ENCODE data around the gene SALL4. TPM values are rescaled to one million over a fixed set of nuclear protein-coding genes. Genes with fewer than 3 reads are reported as not detected.
"Not testable (repeated sequence)": the region's sequence is repeated elsewhere in the genome, so short reads cannot be mapped to it uniquely, and the experiment has no call there.

The SALL4 gene
- total RNA-seq, 1 donor from 2014 or later = not detected

DNA sequence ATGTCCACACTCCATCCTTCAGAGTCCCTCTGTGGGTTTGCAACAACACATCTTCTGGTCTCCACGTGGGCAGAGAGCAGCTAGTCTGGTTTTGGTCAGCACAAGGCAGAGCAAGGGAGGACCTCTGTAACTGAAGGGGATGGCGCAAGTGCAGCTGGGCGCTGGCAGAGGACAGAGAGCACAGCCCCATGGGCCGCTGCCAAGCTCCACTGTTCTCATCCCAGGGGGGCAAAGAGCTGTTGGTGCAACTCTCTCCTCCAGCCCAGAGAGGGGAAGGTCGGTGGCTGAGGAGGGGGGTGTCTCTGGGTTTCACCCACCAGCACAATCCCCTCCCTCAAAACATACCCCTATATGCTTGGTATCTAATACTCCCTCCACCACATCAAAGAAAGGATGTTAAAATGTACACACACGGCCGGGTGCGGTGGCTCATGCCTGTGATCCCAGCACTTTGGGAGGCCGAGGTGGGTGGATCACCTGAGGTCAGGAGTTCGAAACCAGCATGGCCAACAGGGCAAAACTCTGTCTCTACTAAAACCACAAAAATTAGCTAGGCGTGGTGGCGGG lies 43.3 kb downstream of the SALL4 start:
- POLR2A ChIA-PET = no interaction called here
- intact Hi-C loops (cut with micrococcal nuclease) = no loop called here
- no peak for ATAC-seq (ENCODE audit: low read depth)
- H3K36me3 Mint-ChIP-seq (ENCODE audit: low read depth) = no peaks in the 10 kb centered on the region
- CTCF ChIA-PET = no interaction called here
- no peak overlapping the region for H3K27ac Mint-ChIP-seq
- no peak overlapping the region for H3K4me3 Mint-ChIP-seq
- no peak for DNase-seq
- no peaks in the 10 kb centered on the region for H3K9me3 Mint-ChIP-seq
- no peak for TF ChIP-seq CTCF (IDR thresholded peaks at IDR 0.05)
- H3K27me3 Mint-ChIP-seq = peaks cover 2% of the 10 kb centered on the region
- no peaks in the 10 kb centered on the region for H3K4me1 Mint-ChIP-seq

DNA sequence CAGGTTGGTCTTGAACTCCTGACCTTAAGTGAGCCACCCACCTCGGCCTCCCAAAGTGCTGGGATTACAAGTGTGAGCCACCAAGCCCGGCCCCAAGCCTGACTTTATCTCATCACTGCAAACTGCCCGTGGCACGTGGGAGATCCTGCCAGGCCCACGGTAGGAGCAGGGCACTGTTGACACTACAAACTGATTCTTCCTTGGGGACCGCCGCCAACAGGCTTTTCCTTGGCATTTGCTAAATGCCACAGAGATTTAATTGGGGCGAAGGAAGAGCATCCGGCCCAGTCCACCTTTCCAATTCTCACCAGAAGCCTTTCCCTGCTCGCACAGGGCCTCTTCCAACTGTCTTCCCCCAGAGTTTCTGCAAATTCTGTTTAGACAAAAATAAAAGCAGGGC lies 45.1 kb downstream of the SALL4 start:
- intact Hi-C loops (cut with micrococcal nuclease) = no loop called here
- H3K27ac Mint-ChIP-seq = no peak overlapping the region
- DNase-seq (no peak), ATAC-seq (ENCODE audit: low read depth) (no peak)
- H3K9me3 Mint-ChIP-seq = no peaks in the 10 kb centered on the region
- CTCF ChIA-PET = no interaction called here
- no peaks in the 10 kb centered on the region for H3K4me1 Mint-ChIP-seq
- TF ChIP-seq CTCF (IDR thresholded peaks at IDR 0.05) = no peak
- POLR2A ChIA-PET = no interaction called here
- H3K4me3 Mint-ChIP-seq = no peak overlapping the region
- H3K36me3 Mint-ChIP-seq (ENCODE audit: low read depth) = no peaks in the 10 kb centered on the region
- no peaks in the 10 kb centered on the region for H3K27me3 Mint-ChIP-seq

DNA sequence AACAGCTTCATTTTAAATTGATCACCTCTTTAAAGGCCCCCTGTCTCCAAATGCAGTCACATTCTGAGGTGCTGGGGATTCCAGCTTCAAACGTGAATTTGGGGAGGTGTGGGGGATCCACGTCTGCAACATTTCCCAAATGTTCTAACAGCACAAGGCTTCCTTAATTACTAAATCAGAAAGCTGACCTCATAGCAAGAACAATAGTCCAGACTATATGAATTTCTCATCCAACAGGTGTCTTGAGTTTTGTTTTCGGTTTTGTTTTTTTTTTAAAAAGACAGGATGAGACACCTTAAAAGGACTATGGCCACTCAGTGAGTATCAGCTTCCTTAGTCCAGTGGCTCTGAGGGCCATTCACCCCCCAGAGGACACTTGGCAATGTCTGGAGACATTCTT lies 45.7 kb downstream of the SALL4 start:
- ATAC-seq (ENCODE audit: low read depth) (no peak), DNase-seq (no peak)
- H3K9me3 Mint-ChIP-seq = no peaks in the 10 kb centered on the region
- no peaks in the 10 kb centered on the region for H3K27me3 Mint-ChIP-seq
- no peak overlapping the region for H3K4me3 Mint-ChIP-seq
- H3K36me3 Mint-ChIP-seq (ENCODE audit: low read depth) = no peaks in the 10 kb centered on the region
- intact Hi-C loops (cut with micrococcal nuclease) = no loop called here
- CTCF ChIA-PET = no interaction called here
- TF ChIP-seq CTCF (IDR thresholded peaks at IDR 0.05) = no peak
- H3K4me1 Mint-ChIP-seq = no peaks in the 10 kb centered on the region
- POLR2A ChIA-PET = no interaction called here
- no peak overlapping the region for H3K27ac Mint-ChIP-seq

GRCh38 chr20:51753220-51753619 lies 49.1 kb downstream of the SALL4 start:
- H3K4me1 Mint-ChIP-seq; intact Hi-C loops (cut with micrococcal nuclease); H3K27me3 Mint-ChIP-seq; H3K36me3 Mint-ChIP-seq (ENCODE audit: low read depth); ATAC-seq (ENCODE audit: low read depth); CTCF ChIA-PET; H3K9me3 Mint-ChIP-seq; H3K4me3 Mint-ChIP-seq; DNase-seq; H3K27ac Mint-ChIP-seq: not testable (repeated sequence)
- POLR2A ChIA-PET = interaction anchor here (0.7 kb wide), 1 partner anchor 44 kb away, joined by 3 read pairs; no protein-coding TSS in a partner anchor

- POLR2A ChIA-PET = no interaction called here
- CTCF ChIA-PET = no interaction called here
These were observed 49.9 kb downstream of the SALL4 start for GRCh38 chr20:51752343-51752951.

More at GRCh38 chr20:51752343-51752951, 49.9 kb downstream of the SALL4 start:
- no peaks in the 10 kb centered on the region for H3K27me3 Mint-ChIP-seq
- DNase-seq (no peak), ATAC-seq (ENCODE audit: low read depth) (no peak)
- H3K27ac Mint-ChIP-seq = no peak overlapping the region
- H3K36me3 Mint-ChIP-seq (ENCODE audit: low read depth) = no peaks in the 10 kb centered on the region
- no peak for TF ChIP-seq CTCF (IDR thresholded peaks at IDR 0.05)
- intact Hi-C loops (cut with micrococcal nuclease) = no loop called here
- H3K4me1 Mint-ChIP-seq = no peaks in the 10 kb centered on the region
- H3K4me3 Mint-ChIP-seq = no peak overlapping the region
- H3K9me3 Mint-ChIP-seq = no peaks in the 10 kb centered on the region
